NB4 (cell line): ENCODE measurements around the gene EMP3.
"Not testable (repeated sequence)": the region's sequence is repeated elsewhere in the genome, so short reads cannot be mapped to it uniquely, and the experiment has no call there.

Source experiments
- DNase-seq: peaks from one replicate; pipeline ENCODE4 v3.0.0; 2010; ENCODE audit warnings: low read depth
- H3K4me3 ChIP-seq: one replicate; pipeline ENCODE4 v1.5.1; 2011; ENCODE audit warnings: mild to moderate bottlenecking, low read depth, low read length, moderate library complexity
- CTCF ChIP-seq: IDR thresholded peaks from one replicate; pipeline ENCODE4 v1.5.1; 2012; ENCODE audit warnings: low read depth, low read length
- MAX ChIP-seq: IDR thresholded peaks from 2 replicates; pipeline ENCODE4 v1.6.1; 2011; ENCODE audit warnings: low read depth, low read length
- MYC ChIP-seq: IDR thresholded peaks from 2 replicates; pipeline ENCODE4 v1.6.1; 2011; ENCODE audit warnings: low read depth, low read length
- POLR2A ChIP-seq: IDR thresholded peaks from 2 replicates; pipeline ENCODE4 v1.6.1; 2011; ENCODE audit warnings: mild to moderate bottlenecking; ENCODE audit not compliant: insufficient read length; ENCODE audit errors: extremely low read depth

EMP3 gene

GRCh38 chr19:48290771-48291488, 34.4 kb upstream of the EMP3 start:
- peak overlapping the region; percentile 58 for H3K4me3 ChIP-seq
- TF ChIP-seq CTCF (peak; percentile 100), MYC (no peak), MAX (no peak), POLR2A (no peak)
- peak; percentile 87 for DNase-seq

- H3K4me3 ChIP-seq, result peak overlapping the region; percentile 58
- not testable (repeated sequence) for DNase-seq
Measured at GRCh38 chr19:48291489-48291815, 33.9 kb upstream of the EMP3 start.

GRCh38 chr19:48292798-48293197, 32.6 kb upstream of the EMP3 start:
- TF ChIP-seq CTCF, result no peak
- no peak for TF ChIP-seq POLR2A
- TF ChIP-seq MYC, result no peak
- TF ChIP-seq MAX, result no peak
- H3K4me3 ChIP-seq, result no peak overlapping the region
- DNase-seq, result peak; percentile 47

- TF ChIP-seq CTCF, result no peak
- TF ChIP-seq MYC, result no peak
- no peak for TF ChIP-seq MAX
- no peak for TF ChIP-seq POLR2A
- H3K4me3 ChIP-seq, result no peak overlapping the region
- DNase-seq, result no peak
Measured at GRCh38 chr19:48295458-48295857, 29.9 kb upstream of the EMP3 start.

GRCh38 chr19:48296963-48297734, 28.2 kb upstream of the EMP3 start:
- no peak for DNase-seq
- no peak overlapping the region for H3K4me3 ChIP-seq
- no peak for TF ChIP-seq MYC
- TF ChIP-seq CTCF, result no peak
- no peak for TF ChIP-seq MAX
- TF ChIP-seq POLR2A, result no peak

GRCh38 chr19:48297975-48298374, 27.4 kb upstream of the EMP3 start:
- no peak overlapping the region for H3K4me3 ChIP-seq
- DNase-seq, result no peak
- TF ChIP-seq CTCF (no peak), MAX (no peak), POLR2A (no peak), MYC (no peak)
